SU-DHL-6 (cell line): ENCODE data around the gene NINL.

Source experiments
- CTCF ChIP-seq: fragments of 200-600 bp; sonication (generic); IDR thresholded peaks from one replicate; pipeline ENCODE4 v1.5.1; 2017; ENCODE audit warnings: antibody characterized with exemption, mild to moderate bottlenecking, low read length, moderate library complexity; ENCODE audit not compliant: insufficient read depth, poor library complexity, severe bottlenecking
- EZH2phosphoT487 ChIP-seq: fragments of 200-600 bp; sonication (generic), shearing (Covaris generic); conservative IDR thresholded peaks from 2 replicates; pipeline ENCODE4 v1.6.1; 2018; ENCODE audit warnings: mild to moderate bottlenecking, antibody characterized with exemption, low read length, moderate library complexity, mixed read lengths

GRCh38 chr20:25408890-25409289 is 176.4 kb downstream of the NINL start:
- TF ChIP-seq CTCF (no peak), EZH2phosphoT487 (no peak)
